IMR-90 (cell line): ENCODE data around the gene CRYBG2.

Experiments
- CHD1 ChIP-seq: IDR thresholded peaks from 2 replicates; pipeline ENCODE4 v1.6.1; 2012; ENCODE audit warnings: low read depth, low read length, improper control_type of control experiment
- CTCF ChIP-seq: conservative IDR thresholded peaks from 2 replicates; pipeline ENCODE4 v1.5.1; 2012; ENCODE audit warnings: mild to moderate bottlenecking, low read depth, low read length, improper control_type of control experiment

GRCh38 chr1:26281091-26281958 is 72.6 kb downstream of the CRYBG2 start:
- no peak for TF ChIP-seq CTCF
- TF ChIP-seq CHD1 = no peak
